Activated effector memory CD4-positive, alpha-beta T cell treated with Interleukin-2 at 50 U/mL for 16 hours (primary cell): ENCODE data around the gene HMGA1.
"Not testable (repeated sequence)": the region's sequence is repeated elsewhere in the genome, so short reads cannot be mapped to it uniquely, and the experiment has no call there.

ENCODE experiments used
- DNase-seq: peaks from one replicate; pipeline ENCODE4 v3.0.0-alpha.2; 2020

Gene HMGA1

GRCh38 chr6:34241351-34242215 is 4.9 kb downstream of the HMGA1 start:
- DNase-seq = no peak

GRCh38 chr6:34242252-34243130 is 5.8 kb downstream of the HMGA1 start:
- DNase-seq = no peak

DNA sequence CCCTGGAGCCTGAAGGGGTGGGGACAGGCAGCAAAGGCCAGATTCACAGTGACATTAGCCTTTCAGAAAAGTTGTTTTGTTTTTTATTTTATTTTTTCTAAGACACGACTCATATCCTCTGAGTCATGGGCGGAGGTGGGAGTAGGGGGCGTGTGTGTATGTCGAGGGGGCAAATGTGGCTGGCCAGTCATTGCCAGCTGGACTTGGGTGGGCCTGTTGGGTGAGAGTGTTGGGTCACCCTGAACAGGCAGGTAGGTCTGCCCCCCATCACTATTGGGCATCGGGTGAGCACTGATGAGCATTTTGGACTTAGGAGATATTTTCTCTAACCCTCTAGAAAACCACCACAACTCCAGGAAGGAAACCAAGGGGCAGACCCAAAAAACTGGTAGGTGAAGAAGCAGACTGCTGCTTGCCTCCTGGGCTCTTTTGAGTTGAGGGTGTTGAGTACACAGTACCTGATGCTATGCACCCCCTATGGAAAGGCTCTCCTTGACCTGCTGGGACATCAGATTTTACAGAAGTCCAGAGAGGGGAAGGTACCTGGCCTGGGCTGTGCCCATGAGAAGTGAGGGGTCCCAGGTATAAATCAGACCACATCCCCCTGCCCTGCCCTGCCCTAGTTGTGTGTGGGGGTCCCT is 6.6 kb downstream of the HMGA1 start:
- DNase-seq = no peak

DNA sequence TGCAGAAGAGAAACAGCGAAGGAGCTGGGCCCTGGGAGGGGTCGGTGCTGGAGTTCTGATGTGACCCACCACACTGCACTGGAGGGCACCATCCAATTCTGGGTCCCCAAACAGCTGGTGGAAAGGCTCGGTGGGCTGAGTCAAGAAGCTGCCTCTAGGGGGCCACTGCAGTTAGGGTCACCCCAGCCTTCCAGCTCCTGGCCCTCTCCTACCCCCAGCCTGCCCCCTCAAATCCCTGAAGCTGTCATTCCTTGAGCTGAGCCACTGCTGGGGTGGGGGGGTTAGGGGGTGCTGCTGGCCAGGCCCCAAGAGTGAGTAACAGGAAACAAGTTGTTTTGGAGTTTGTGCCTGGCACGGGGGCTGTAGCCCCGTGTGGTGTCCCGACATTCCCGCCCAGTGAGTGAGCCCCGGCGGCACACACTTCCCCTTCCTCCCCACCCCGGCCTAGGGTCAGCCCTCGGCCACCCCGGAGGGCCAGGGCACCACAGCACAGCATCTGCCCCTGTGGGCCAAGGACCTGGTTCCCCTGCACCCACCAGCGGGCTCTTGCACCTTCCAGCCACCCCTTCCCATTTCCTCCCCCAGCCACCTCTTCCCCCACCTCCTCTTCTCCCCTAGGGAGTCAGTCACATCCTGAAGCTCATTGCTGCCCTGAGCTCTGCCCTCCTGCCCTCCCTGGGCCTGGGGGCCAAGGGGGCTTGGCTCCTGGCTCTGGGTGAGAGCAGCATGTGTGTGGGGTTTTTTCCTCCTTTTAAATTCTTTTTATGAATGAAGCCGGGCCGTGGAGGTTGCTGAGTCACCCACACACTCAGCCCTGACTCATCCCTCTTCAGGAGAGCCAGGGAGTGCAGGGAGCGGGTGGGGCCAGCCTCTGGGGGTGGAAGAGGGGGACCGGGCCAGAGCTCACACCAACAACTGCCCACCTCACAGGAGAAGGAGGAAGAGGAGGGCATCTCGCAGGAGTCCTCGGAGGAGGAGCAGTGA is 7.5 kb downstream of the HMGA1 start:
- no peak for DNase-seq

DNA sequence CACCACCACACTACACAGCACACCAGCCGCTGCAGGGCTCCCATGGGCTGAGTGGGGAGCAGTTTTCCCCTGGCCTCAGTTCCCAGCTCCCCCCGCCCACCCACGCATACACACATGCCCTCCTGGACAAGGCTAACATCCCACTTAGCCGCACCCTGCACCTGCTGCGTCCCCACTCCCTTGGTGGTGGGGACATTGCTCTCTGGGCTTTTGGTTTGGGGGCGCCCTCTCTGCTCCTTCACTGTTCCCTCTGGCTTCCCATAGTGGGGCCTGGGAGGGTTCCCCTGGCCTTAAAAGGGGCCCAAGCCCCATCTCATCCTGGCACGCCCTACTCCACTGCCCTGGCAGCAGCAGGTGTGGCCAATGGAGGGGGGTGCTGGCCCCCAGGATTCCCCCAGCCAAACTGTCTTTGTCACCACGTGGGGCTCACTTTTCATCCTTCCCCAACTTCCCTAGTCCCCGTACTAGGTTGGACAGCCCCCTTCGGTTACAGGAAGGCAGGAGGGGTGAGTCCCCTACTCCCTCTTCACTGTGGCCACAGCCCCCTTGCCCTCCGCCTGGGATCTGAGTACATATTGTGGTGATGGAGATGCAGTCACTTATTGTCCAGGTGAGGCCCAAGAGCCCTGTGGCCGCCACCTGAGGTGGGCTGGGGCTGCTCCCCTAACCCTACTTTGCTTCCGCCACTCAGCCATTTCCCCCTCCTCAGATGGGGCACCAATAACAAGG is 8.5 kb downstream of the HMGA1 start:
- DNase-seq = not testable (repeated sequence)

- not testable (repeated sequence) for DNase-seq
These were observed 9.1 kb downstream of the HMGA1 start for GRCh38 chr6:34245761-34246140.

DNA sequence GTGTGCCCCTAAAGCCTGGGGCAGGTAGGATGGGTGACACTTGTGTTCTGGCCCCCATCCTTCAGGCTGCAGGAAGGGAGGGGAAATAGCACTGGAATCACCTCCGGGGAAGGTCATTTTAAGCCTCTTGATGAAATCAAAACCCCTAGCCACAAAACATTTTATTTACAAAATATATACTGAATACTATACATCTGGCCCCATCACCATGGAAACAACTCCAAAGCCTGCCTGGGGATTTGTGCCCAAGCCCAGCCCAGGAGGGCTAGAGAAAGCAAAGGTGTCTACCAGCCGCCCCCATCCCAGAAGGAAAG is 9.5 kb downstream of the HMGA1 start:
- no peak for DNase-seq

DNA sequence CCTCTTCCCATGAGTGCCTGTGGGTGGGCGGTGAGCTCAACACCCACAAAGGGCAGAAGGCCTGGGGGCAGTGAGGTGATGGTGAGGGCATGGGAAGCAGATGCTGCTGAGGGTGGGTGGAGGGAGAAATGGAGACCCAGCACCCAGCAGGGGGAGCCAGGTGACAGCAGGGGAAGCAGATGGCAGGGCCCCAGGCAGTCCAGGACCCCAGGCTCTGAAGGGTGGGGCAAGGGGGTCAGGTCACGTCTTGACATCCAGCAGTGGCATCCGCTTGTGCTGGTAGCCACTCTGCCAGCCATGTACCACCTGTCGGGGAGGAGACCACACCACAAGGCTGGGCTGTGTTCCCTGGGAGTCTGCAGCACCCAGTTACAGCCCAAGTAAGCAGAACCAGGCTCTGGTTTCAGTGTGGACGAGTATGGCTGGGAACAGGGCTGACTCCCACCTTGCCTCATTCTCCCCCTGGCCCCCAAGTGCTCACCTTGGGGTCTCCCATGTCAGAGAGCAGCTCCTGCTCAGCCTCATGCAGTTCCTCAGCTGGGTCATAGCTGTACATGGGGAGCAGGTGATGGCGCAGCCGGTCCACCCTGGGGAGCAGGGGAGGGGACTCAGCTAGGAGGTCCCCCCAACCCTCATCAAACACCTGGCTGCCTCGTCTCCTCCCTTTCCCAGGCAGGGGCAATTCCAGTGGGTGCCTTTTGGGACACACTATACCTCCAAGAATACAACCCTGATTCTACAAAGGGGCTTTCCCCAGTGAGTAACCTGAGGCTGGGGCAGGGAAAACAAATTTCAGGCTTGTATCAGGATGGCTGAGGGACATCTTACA is 10.1 kb downstream of the HMGA1 start:
- DNase-seq = no peak

DNA sequence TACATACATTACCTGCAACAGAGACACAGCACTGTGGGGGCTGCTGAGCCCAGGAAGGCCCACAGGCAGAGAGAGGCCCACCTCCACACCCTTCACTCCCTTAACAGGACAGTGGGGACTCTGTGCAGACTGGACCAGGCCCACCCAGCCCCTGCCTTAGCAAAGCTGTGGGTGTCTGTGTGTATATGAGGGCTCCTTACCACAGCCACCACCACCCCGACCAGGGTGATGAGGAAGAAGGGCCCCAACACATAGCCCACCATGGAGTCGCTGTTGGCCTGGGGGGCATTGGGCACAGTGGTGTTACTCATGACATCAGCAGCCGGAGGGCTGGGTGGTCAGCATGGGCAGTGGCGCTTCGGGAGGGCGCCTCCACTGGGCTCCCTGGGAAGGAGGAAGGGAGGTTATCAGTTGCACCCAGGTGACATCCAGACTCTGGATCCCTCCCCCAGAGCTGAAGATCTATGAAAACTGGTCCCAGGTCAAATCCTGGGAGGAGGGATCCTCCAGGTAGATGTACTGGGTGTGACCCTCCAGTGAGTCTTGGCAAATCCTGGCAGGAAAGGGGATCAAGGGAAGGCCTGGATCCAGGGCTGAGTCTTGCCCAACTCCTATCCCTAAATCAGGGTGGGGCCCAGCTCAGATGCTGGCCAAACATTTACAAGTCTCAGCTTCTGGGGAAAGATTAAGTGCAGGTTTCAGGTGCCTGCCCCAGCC is 11.0 kb downstream of the HMGA1 start:
- no peak for DNase-seq

DNA sequence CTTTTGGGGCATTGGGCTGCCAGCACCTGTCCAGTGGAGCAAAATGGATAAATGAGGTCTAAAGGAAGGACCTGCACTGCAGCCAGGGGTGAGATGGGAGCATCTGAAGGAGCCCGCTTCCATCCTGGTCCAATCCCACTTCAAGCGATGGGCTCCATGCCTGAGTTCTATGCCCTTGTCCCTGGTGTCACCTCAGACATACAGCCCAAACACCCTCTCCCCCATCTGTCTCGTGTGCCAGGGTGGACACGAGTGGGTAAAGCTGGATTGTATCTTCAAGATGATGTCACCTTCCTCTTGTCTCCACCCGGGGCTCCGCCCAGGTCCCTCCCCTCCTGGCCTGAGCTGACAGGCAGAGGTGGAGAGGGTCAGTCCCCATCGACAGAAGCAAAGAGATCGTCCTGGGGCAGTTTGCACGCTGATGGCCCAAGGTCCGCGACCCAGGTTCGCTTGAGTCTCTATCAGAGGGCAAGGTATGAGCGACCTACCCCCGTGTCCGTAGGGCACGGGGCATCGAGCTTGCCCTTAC is 11.6 kb downstream of the HMGA1 start:
- DNase-seq = no peak

GRCh38 chr6:34248727-34249468 is 12.2 kb downstream of the HMGA1 start, which contains the start of gene SMIM29:
Gene SMIM29 (minus strand): TSS chr6:34249006. CDS start chr6:34247791, 1,215 bp downstream.
- peak; percentile 98 for DNase-seq

DNA sequence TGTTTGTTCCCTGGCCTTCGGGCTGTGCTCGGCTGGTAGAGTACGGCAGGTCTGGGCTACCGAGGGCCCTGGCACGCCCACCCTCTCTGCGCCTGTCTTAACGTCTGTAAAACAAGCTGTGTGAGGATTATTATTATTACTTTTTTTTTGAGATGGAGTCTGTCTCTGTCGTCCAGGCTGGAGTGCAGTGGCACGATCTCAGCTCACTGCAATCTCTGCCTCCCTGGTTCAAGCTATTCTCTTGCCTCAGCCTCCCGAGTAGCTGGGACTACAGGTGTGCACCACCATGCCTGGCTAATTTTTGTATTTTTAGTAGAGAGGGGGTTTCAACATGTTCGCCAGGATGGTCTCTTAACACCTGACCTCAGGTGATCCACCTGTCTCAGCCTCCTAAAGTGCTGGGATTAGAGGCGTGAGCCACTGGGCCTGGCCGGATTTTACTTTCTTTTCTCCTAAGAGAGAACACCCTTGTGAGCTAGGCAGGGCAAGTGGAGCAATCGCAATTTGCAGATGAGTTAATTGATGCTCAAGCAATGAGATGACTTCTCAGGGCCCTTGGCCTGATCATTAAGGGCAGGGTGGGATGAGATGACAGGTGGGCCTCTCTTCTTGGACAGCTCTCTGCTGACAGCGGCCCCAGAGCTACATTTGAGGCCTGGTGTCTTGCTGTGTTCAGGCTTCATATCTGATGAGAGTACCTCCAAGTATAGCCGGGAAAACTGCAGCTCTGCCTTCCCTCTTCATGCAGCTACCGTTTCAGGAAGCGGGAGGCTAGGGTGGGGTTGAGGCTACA is 13.0 kb downstream of the HMGA1 start:
- no peak for DNase-seq

- not testable (repeated sequence) for DNase-seq
These were observed 15.7 kb downstream of the HMGA1 start for GRCh38 chr6:34252395-34252794.

- no peak for DNase-seq
These were observed 22.9 kb downstream of the HMGA1 start for GRCh38 chr6:34259529-34260069.

DNA sequence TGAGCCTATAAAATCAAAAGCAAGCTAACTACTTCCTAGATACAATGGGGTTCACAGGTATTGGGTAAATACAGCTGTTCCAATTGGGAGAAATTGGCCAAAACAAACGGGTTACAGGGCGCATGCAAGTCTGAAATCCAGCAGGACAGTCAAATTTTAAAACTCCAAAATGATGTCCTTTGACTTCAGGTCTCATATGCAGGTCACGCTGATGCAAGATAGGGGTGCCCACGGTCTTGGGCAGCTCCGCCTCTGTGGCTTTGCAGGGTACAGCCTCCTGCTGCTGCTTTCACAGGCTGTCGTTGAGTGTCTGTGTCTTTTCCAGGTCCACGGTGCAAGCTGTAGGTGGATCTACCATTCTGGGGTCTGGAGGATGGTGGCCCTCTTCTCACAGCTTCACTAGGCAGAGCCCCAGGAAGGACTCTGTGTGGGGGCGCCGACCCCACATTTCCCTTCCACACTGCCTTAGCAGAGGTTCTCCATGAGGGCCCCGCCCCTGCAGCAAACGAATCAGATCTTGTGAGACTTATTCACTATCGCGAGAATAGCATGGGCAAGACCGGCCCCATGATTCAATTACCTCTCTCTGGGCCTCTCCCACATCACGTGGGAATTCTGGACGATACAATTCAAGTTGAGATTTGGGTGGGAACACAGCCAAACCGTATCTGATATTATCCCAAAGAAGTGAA is 24.0 kb downstream of the HMGA1 start:
- no peak for DNase-seq

- DNase-seq = not testable (repeated sequence)
These were observed 26.8 kb downstream of the HMGA1 start for GRCh38 chr6:34263484-34263883.

- DNase-seq = no peak
These were observed 31.1 kb downstream of the HMGA1 start for GRCh38 chr6:34267746-34268145.
